Sigmoid colon (tissue), 7 donors: Measurements from ENCODE around the gene NAT14. TPM values are rescaled to one million over a fixed set of nuclear protein-coding genes. Genes with fewer than 3 reads are reported as not detected.

Experiments used
- DNase-seq: peaks from one replicate; pipeline ENCODE4 v3.0.0-alpha.2; 2019
- H3K27ac ChIP-seq, 4 donors: fragments of 200-600 bp; sonication (generic); one replicate each; pipeline ENCODE4 v1.5.1; 2016 to 2019; ENCODE audit warnings: mild to moderate bottlenecking in 1 of 4
- H3K27me3 ChIP-seq, 3 donors: fragments of 200-600 bp; sonication (generic); one replicate each; pipeline ENCODE4 v1.5.1; 2019; ENCODE audit warnings: mild to moderate bottlenecking in 1 of 3
- H3K36me3 ChIP-seq, 4 donors: fragments of 200-600 bp; sonication (generic); one replicate each; pipeline ENCODE4 v1.5.1; 2016 to 2019
- H3K4me1 ChIP-seq, 4 donors: fragments of 200-600 bp; sonication (generic); one replicate each; pipeline ENCODE4 v1.5.1; 2017 to 2019
- H3K4me3 ChIP-seq, 4 donors: fragments of 200-600 bp; sonication (generic); one replicate each; pipeline ENCODE4 v1.5.1; 2017 to 2019; ENCODE audit warnings: mild to moderate bottlenecking in 2 of 4, moderate library complexity in 1 of 4
- H3K9me3 ChIP-seq, 4 donors: fragments of 200-600 bp in 3 of 4; sonication (generic) in 3 of 4; one replicate each; pipeline versions ENCODE4 v1.5.1 to v1.6.1; 2013 to 2019
- EP300 ChIP-seq, 4 donors: sonication (generic); formaldehyde crosslinking; IDR thresholded peaks; one replicate each; pipeline ENCODE4 v1.6.1; 2017; ENCODE audit warnings: antibody characterized with exemption in 4 of 4
- POLR2A ChIP-seq, 2 donors: fragments of 450-650 bp; IDR thresholded peaks; one replicate each; pipeline ENCODE4 v1.6.1; 2016; ENCODE audit warnings: antibody characterized with exemption in 2 of 2, mild to moderate bottlenecking in 2 of 2, moderate library complexity in 2 of 2
- POLR2AphosphoS5 ChIP-seq, 4 donors: sonication (generic); formaldehyde crosslinking; IDR thresholded peaks; one replicate each; pipeline ENCODE4 v1.6.1; 2017; ENCODE audit warnings: antibody characterized with exemption in 4 of 4
- WGBS, 2 donors: extraction: QIAGEN DNeasy Blood & Tissue Kit; methylation state at CpG; one replicate each; pipeline ENCODE4 v1.1.7; 2013; 5-methylcytosine and 5-hydroxymethylcytosine counted together
- intact Hi-C: fragments of 100-400 bp; cut with DNase I; formaldehyde crosslinking; loops from one replicate; pipeline ENCODE4 v1.15.1; 2023
- polyA plus RNA-seq, 3 donors: library from polyadenylated mRNA; stranded (reverse); fragments of 200-250 nt; gene quantifications; one replicate each; pipeline ENCODE4 v1.2.3, GENCODE V29; 2013
- total RNA-seq, 4 donors: library from RNA; depleted of rRNA; stranded (reverse); fragments of >200 nt; gene quantifications; one replicate each; pipeline ENCODE4 v1.1.0, GENCODE V29; 2016
- TF ChIP-seq, protein P1 (sequence below), 4 experiments: fragments of 450-650 bp in 3 of 4; fragments of 200-600 bp in 1 of 4; IDR thresholded peaks; one replicate each; pipeline ENCODE4 v1.5.1; 2016 to 2019; ENCODE audit warnings: antibody characterized with exemption in 4 of 4, mild to moderate bottlenecking in 3 of 4, moderate library complexity in 2 of 4
- donor health status: healthy with polysubstance abuse.
- donor health status: Bipolar disorder and iron deficiency.
- donor health status: healthy.

Gene NAT14
- total and polyA plus RNA-seq, 7 donors, result 1.4 to 13.7 (median 7.8) TPM

DNA sequence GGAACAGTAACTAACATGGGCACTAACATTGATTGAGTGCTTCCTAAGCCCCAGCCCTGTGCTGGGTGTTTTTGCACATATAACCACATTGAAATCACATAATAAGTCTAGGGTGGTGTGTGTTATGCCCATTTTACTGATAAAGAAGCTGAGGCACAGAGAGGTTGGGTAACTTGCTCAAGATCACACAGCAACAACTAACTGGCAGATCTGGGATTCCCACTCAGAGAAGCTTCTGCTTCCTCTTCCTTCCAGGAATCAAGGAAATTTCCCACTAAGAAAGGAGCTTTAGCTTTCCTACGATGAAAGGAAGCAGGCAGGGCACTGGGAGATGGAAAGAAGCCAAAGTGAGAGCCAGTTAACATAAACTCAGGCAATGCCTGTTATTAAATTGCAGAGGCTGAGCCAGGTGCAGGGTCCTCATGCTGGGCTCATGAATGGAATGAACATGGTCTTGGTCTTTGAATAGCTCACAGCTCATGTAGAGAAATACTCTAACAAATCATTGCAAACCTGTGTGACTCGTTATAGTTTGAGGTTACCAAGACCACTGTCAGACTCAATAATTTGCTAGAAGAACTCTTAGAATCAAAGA lies 13.4 kb downstream of the NAT14 start:
- DNase-seq, result no peak
- Histone ChIP-seq H3K27ac (peak overlapping the region in 1 of 4 donors; percentile 53), H3K9me3 (no peaks in the 10 kb centered on the region), H3K4me3 (no peak overlapping the region), H3K27me3 (no peaks in the 10 kb centered on the region), H3K4me1 (peaks cover 0 to 23% (median 17%) of the 10 kb centered on the region in 4 donors), H3K36me3 (peaks cover 11 to 39% (median 24%) of the 10 kb centered on the region in 4 donors)
- no peak for TF ChIP-seq POLR2AphosphoS5 (IDR thresholded peaks at IDR 0.05)
- TF ChIP-seq, protein P1, sequence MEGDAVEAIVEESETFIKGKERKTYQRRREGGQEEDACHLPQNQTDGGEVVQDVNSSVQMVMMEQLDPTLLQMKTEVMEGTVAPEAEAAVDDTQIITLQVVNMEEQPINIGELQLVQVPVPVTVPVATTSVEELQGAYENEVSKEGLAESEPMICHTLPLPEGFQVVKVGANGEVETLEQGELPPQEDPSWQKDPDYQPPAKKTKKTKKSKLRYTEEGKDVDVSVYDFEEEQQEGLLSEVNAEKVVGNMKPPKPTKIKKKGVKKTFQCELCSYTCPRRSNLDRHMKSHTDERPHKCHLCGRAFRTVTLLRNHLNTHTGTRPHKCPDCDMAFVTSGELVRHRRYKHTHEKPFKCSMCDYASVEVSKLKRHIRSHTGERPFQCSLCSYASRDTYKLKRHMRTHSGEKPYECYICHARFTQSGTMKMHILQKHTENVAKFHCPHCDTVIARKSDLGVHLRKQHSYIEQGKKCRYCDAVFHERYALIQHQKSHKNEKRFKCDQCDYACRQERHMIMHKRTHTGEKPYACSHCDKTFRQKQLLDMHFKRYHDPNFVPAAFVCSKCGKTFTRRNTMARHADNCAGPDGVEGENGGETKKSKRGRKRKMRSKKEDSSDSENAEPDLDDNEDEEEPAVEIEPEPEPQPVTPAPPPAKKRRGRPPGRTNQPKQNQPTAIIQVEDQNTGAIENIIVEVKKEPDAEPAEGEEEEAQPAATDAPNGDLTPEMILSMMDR (IDR thresholded peaks at IDR 0.05), result no peak
- no peak for TF ChIP-seq EP300 (IDR thresholded peaks at IDR 0.05)
- no peak for TF ChIP-seq POLR2A (IDR thresholded peaks at IDR 0.05)
- intact Hi-C loops, result loop anchor here (10.0 kb wide), 1 partner anchor 214 kb away; the partner anchor contains the start of genes BRSK1 and HSPBP1
- WGBS, 2 donors, result 30 to 54% methylated on average over 2 of the region's 2 CpGs

GRCh38 chr19:55500368-55500952 lies 15.5 kb downstream of the NAT14 start:
- Histone ChIP-seq H3K4me3 (no peak overlapping the region), H3K27ac (no peak overlapping the region), H3K27me3 (no peaks in the 10 kb centered on the region), H3K36me3 (peaks cover 11 to 42% (median 24%) of the 10 kb centered on the region in 4 donors), H3K4me1 (peaks cover 0 to 29% (median 13%) of the 10 kb centered on the region in 4 donors), H3K9me3 (no peaks in the 10 kb centered on the region)
- intact Hi-C loops, result loop anchor here (5.0 to 10.0 kb wide), 2 partner anchors 96 to 358 kb away; partner anchors contain the start of gene UBE2S
- TF ChIP-seq EP300 (IDR thresholded peaks at IDR 0.05), result no peak
- TF ChIP-seq POLR2AphosphoS5 (IDR thresholded peaks at IDR 0.05), result no peak
- TF ChIP-seq, protein P1 (IDR thresholded peaks at IDR 0.05), result no peak
- no peak for TF ChIP-seq POLR2A (IDR thresholded peaks at IDR 0.05)
- no peak for DNase-seq
- WGBS, 2 donors, result 93% methylated on average over 26 of the region's 26 CpGs

DNA sequence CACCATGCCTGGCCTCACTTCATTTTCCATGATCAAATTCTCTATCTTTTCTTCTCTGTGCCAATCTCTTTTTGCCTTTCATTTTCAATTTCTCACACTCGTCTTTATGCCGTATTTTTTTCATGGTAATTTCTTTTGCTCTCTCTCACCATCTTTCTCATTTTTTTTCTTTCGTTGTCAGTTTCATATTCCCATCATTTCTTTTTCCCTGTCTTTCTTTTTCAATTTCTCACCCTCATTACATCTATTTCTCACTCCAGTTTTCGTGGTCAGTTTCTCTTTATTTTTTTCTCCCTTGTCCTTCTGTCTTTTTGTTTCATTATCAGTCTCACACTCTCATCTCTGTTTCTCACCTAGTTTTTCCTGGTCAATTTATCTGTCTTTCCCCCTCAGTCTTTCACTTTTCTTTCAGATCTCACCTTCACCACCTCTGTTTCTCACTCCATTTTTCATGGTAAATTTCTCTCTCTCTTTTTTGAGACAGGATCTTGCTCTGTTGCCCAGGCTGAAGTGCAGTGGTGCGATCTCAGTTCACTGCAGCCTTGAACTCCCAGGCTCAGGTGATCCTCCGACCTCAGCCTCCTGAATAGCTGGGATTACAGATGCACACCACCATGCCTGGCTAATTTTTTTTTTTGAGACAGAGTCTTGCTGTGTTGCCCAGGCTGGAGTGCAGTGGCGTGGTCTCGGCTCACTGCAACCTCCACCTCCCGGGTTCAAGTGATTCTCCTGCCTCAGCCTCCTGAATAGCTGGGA lies 17.4 kb downstream of the NAT14 start:
- no peak for DNase-seq
- intact Hi-C loops, result loop anchor here (5.0 to 10.0 kb wide), 2 partner anchors 98 to 360 kb away; partner anchors contain the start of gene UBE2S

DNA sequence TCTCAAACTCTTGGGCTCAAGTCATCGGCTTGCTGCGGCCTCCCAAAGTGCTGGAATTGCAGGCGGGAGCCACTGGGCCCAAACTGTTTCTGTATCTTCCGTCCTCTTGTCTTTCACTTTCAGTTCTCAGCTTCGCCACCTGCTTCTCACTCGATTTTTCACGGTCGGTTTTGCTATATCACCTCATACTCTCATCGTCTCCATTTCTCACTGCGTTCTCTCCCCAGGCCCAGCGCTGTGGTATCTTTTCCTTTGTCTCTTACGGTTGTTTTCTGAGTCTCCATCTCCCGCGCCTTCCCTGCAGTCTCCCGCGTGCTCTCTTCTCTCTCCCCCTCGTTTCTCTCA lies 18.1 kb downstream of the NAT14 start:
- peaks cover 11 to 38% (median 19%) of the 10 kb centered on the region in 4 donors for H3K36me3 ChIP-seq
- peak overlapping the region in 2 of 4 donors; percentile 78 to 89 for H3K27ac ChIP-seq
- no peaks in the 10 kb centered on the region for H3K9me3 ChIP-seq
- intact Hi-C loops, result loop anchor here (5.0 to 10.0 kb wide), 2 partner anchors 98 to 361 kb away; partner anchors contain the start of gene UBE2S
- no peak for TF ChIP-seq EP300 (IDR thresholded peaks at IDR 0.05)
- DNase-seq, result no peak
- peaks cover 0 to 25% (median 13%) of the 10 kb centered on the region in 4 donors for H3K4me1 ChIP-seq
- H3K27me3 ChIP-seq, result no peaks in the 10 kb centered on the region
- H3K4me3 ChIP-seq, result no peak overlapping the region
- 81 to 83% methylated on average over 17 of the region's 17 CpGs for WGBS, 2 donors

More for the DNA sequence above, 17.4 kb downstream of the NAT14 start:
- peaks cover 0 to 29% (median 13%) of the 10 kb centered on the region in 4 donors for H3K4me1 ChIP-seq
- TF ChIP-seq EP300 (IDR thresholded peaks at IDR 0.05) (no peak), POLR2A (IDR thresholded peaks at IDR 0.05) (no peak), POLR2AphosphoS5 (IDR thresholded peaks at IDR 0.05) (no peak)
- TF ChIP-seq, protein P1 (IDR thresholded peaks at IDR 0.05), result no peak
- no peaks in the 10 kb centered on the region for H3K27me3 ChIP-seq
- H3K36me3 ChIP-seq, result peaks cover 11 to 43% (median 19%) of the 10 kb centered on the region in 4 donors
- H3K9me3 ChIP-seq, result no peaks in the 10 kb centered on the region
- H3K4me3 ChIP-seq, result no peak overlapping the region
- no peak overlapping the region for H3K27ac ChIP-seq
- 78 to 88% methylated on average over 9 of the region's 9 CpGs for WGBS, 2 donors
